Suprapubic skin (tissue), 4 donors: ENCODE data around the gene LRMDA. TPM values are rescaled to one million over a fixed set of nuclear protein-coding genes. Genes with fewer than 3 reads are reported as not detected.
"Not testable (repeated sequence)": the region's sequence is repeated elsewhere in the genome, so short reads cannot be mapped to it uniquely, and the experiment has no call there.

Experiments used
- DNase-seq, 2 donors: peaks; one replicate each; pipeline ENCODE4 v3.0.0-alpha.2; 2019; ENCODE audit warnings: low spot score in 2 of 2
- H3K27ac ChIP-seq: fragments of 200-600 bp; sonication (generic); one replicate; pipeline ENCODE4 v1.5.1; 2019
- H3K27me3 ChIP-seq: fragments of 200-600 bp; sonication (generic); one replicate; pipeline ENCODE4 v1.5.1; 2019
- H3K36me3 ChIP-seq: fragments of 200-600 bp; sonication (generic); one replicate; pipeline ENCODE4 v1.5.1; 2019
- H3K4me1 ChIP-seq: fragments of 200-600 bp; sonication (generic); one replicate; pipeline ENCODE4 v1.5.1; 2019
- H3K4me3 ChIP-seq: fragments of 200-600 bp; sonication (generic); one replicate; pipeline ENCODE4 v1.5.1; 2019; ENCODE audit warnings: mild to moderate bottlenecking
- H3K9me3 ChIP-seq: fragments of 200-600 bp; sonication (generic); one replicate; pipeline ENCODE4 v1.5.1; 2019
- CTCF ChIP-seq, 2 donors: fragments of 200-600 bp in 1 of 2; fragments of 450-650 bp in 1 of 2; sonication (generic) in 1 of 2; IDR thresholded peaks; one replicate each; pipeline ENCODE4 v1.5.1; 2016 to 2019; ENCODE audit warnings: antibody characterized with exemption in 2 of 2, mild to moderate bottlenecking in 1 of 2, moderate library complexity in 1 of 2
- EP300 ChIP-seq: sonication (generic); formaldehyde crosslinking; IDR thresholded peaks from one replicate; pipeline ENCODE4 v1.6.1; 2017; ENCODE audit warnings: antibody characterized with exemption
- POLR2A ChIP-seq, 2 donors: fragments of 450-650 bp; IDR thresholded peaks; one replicate each; pipeline ENCODE4 v1.6.1; 2017; ENCODE audit warnings: antibody characterized with exemption in 2 of 2, mild to moderate bottlenecking in 2 of 2, moderate library complexity in 2 of 2
- POLR2AphosphoS5 ChIP-seq, 3 donors: sonication (generic); formaldehyde crosslinking; IDR thresholded peaks; one replicate each; pipeline ENCODE4 v1.6.1; 2017; ENCODE audit warnings: antibody characterized with exemption in 3 of 3
- WGBS: methylation state at CpG from one replicate; pipeline ENCODE4 v1.1.5; 2018; 5-methylcytosine and 5-hydroxymethylcytosine counted together
- total RNA-seq, 4 donors: library from RNA; depleted of rRNA; stranded (reverse); fragments of >200 nt; gene quantifications; one replicate each; pipeline ENCODE4 v1.1.0, GENCODE V29; 2016

LRMDA gene
- total RNA-seq, 4 donors from 2014 or later = 0.10 to 2.9 (median 1.9) TPM; not detected in 1

- H3K9me3 ChIP-seq = no peaks in the 10 kb centered on the region
- no peaks in the 10 kb centered on the region for H3K27me3 ChIP-seq
- H3K27ac ChIP-seq = no peak overlapping the region
- H3K4me1 ChIP-seq = peaks cover 18% of the 10 kb centered on the region
- no peak for DNase-seq
- TF ChIP-seq POLR2A (IDR thresholded peaks at IDR 0.05) (no peak), POLR2AphosphoS5 (IDR thresholded peaks at IDR 0.05) (no peak), CTCF (IDR thresholded peaks at IDR 0.05) (no peak), EP300 (no peak)
- no peaks in the 10 kb centered on the region for H3K36me3 ChIP-seq
- no peak overlapping the region for H3K4me3 ChIP-seq
- WGBS = 98% methylated on average over 3 of the region's 3 CpGs
Observed at GRCh38 chr10:75514830-75515229, 83.4 kb downstream of the LRMDA start.

- H3K36me3 ChIP-seq, H3K27ac ChIP-seq, DNase-seq, H3K9me3 ChIP-seq, H3K4me3 ChIP-seq, H3K27me3 ChIP-seq: not testable (repeated sequence)
- 70% methylated on average over 2 of the region's 2 CpGs for WGBS
- H3K4me1 ChIP-seq = peaks cover 18% of the 10 kb centered on the region
Observed at GRCh38 chr10:75516154-75516553, 84.7 kb downstream of the LRMDA start.

- H3K4me3 ChIP-seq, H3K9me3 ChIP-seq, H3K36me3 ChIP-seq, DNase-seq, H3K27ac ChIP-seq, H3K27me3 ChIP-seq, H3K4me1 ChIP-seq: not testable (repeated sequence)
- WGBS = 93% methylated on average over 1 of the region's 1 CpG
Observed at GRCh38 chr10:75519213-75519612, 87.8 kb downstream of the LRMDA start.

GRCh38 chr10:75521194-75521829 lies 89.9 kb downstream of the LRMDA start:
- not testable (repeated sequence) for H3K9me3 ChIP-seq, H3K4me1 ChIP-seq, H3K4me3 ChIP-seq, H3K36me3 ChIP-seq, H3K27me3 ChIP-seq, DNase-seq, H3K27ac ChIP-seq
- WGBS = 85% methylated on average over 11 of the region's 16 CpGs

- Histone ChIP-seq H3K27ac (no peak overlapping the region), H3K36me3 (no peaks in the 10 kb centered on the region), H3K27me3 (no peaks in the 10 kb centered on the region), H3K4me3 (no peak overlapping the region), H3K9me3 (no peaks in the 10 kb centered on the region), H3K4me1 (no peaks in the 10 kb centered on the region)
- no peak for TF ChIP-seq POLR2AphosphoS5 (IDR thresholded peaks at IDR 0.05)
- no peak for TF ChIP-seq POLR2A (IDR thresholded peaks at IDR 0.05)
- TF ChIP-seq EP300 = no peak
- no peak for TF ChIP-seq CTCF (IDR thresholded peaks at IDR 0.05)
- 100% methylated on average over 1 of the region's 1 CpG for WGBS
- no peak for DNase-seq
Observed at GRCh38 chr10:75525067-75525466, 93.6 kb downstream of the LRMDA start.

GRCh38 chr10:75525646-75526045 lies 94.2 kb downstream of the LRMDA start:
- Histone ChIP-seq H3K4me1 (no peaks in the 10 kb centered on the region), H3K27ac (no peak overlapping the region), H3K4me3 (no peak overlapping the region), H3K27me3 (no peaks in the 10 kb centered on the region), H3K9me3 (no peaks in the 10 kb centered on the region), H3K36me3 (no peaks in the 10 kb centered on the region)
- no peak for DNase-seq
- WGBS = 89% methylated on average over 1 of the region's 1 CpG
- TF ChIP-seq POLR2A (IDR thresholded peaks at IDR 0.05) (no peak), EP300 (no peak), CTCF (IDR thresholded peaks at IDR 0.05) (no peak), POLR2AphosphoS5 (IDR thresholded peaks at IDR 0.05) (no peak)

GRCh38 chr10:75527542-75527941 lies 96.1 kb downstream of the LRMDA start:
- Histone ChIP-seq H3K9me3 (no peaks in the 10 kb centered on the region), H3K4me1 (no peaks in the 10 kb centered on the region), H3K36me3 (no peaks in the 10 kb centered on the region), H3K27ac (no peak overlapping the region), H3K4me3 (no peak overlapping the region), H3K27me3 (no peaks in the 10 kb centered on the region)
- 93% methylated on average over 2 of the region's 2 CpGs for WGBS
- TF ChIP-seq POLR2AphosphoS5 (IDR thresholded peaks at IDR 0.05) = no peak
- no peak for TF ChIP-seq CTCF (IDR thresholded peaks at IDR 0.05)
- TF ChIP-seq POLR2A (IDR thresholded peaks at IDR 0.05) = no peak
- TF ChIP-seq EP300 = no peak
- no peak for DNase-seq
